Cardiac fibroblast (primary cell): ENCODE data around the gene BPIFB2.

Experiments used
- DNase-seq, 2 donors: peaks; one replicate each; pipeline versions ENCODE4 v3.0.0 to v3.0.0-alpha.2; 2010; ENCODE audit warnings: low read depth in 2 of 2
- H3K4me3 ChIP-seq, 2 donors: replicated peaks in 1 of 2; 1 replicate in 1 of 2; 2 replicates in 1 of 2; pipeline ENCODE4 v1.5.1; 2011; ENCODE audit warnings: low read depth in 2 of 2, low read length in 2 of 2, mild to moderate bottlenecking in 2 of 2, moderate library complexity in 1 of 2
- TF ChIP-seq, protein P1 (sequence below): IDR thresholded peaks from one replicate; pipeline ENCODE4 v1.5.1; 2011; ENCODE audit warnings: low read depth, mild to moderate bottlenecking, low read length, inconsistent platforms

BPIFB2 gene

DNA sequence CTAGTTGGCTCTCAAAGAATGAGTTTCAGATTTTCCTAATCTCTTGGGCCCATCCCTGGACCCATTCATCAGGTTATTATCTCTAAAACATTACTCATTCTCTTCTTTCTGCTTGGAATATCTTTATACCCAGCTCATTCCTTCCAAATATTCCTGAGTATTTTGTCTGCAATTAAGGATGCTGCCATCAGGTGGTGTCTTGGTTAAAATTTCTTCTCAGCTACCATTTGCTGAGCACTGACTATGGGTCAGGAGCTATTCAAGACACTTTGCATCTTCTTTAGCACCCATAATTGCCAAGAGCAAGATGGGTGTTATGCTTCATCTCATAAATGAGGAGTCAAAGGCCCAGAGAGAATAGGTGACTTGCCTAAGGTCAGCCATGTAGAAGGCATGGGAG is 11.7 kb upstream of the BPIFB2 start:
- DNase-seq, result no peak
- no peak overlapping the region for H3K4me3 ChIP-seq
- TF ChIP-seq, protein P1, sequence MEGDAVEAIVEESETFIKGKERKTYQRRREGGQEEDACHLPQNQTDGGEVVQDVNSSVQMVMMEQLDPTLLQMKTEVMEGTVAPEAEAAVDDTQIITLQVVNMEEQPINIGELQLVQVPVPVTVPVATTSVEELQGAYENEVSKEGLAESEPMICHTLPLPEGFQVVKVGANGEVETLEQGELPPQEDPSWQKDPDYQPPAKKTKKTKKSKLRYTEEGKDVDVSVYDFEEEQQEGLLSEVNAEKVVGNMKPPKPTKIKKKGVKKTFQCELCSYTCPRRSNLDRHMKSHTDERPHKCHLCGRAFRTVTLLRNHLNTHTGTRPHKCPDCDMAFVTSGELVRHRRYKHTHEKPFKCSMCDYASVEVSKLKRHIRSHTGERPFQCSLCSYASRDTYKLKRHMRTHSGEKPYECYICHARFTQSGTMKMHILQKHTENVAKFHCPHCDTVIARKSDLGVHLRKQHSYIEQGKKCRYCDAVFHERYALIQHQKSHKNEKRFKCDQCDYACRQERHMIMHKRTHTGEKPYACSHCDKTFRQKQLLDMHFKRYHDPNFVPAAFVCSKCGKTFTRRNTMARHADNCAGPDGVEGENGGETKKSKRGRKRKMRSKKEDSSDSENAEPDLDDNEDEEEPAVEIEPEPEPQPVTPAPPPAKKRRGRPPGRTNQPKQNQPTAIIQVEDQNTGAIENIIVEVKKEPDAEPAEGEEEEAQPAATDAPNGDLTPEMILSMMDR, result no peak

DNA sequence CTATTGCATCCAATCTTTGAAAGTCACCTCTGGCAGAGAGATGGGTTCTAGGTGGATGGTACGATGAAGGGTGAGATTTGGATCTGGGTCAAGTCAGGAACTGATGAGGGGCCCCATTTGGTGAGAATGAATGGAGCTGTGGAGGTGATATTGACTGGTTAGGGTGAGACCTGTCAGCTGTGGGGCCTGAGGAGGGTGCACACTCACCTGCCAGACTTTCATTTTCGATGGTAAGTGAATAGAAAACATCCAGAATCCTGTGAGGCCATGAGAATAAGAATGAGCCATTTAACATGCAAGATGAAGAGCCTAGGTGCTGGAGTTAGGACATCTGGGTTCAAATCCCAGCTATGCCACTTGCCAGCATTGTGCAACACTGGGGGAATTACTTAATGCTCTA is 10.1 kb upstream of the BPIFB2 start:
- no peak overlapping the region for H3K4me3 ChIP-seq
- TF ChIP-seq, protein P1, result no peak
- DNase-seq, result no peak

- peak in 1 of 2 donors; percentile 43 for DNase-seq
- TF ChIP-seq, protein P1, result no peak
Measured at GRCh38 chr20:32999603-33000250, 7.8 kb upstream of the BPIFB2 start.

GRCh38 chr20:33000802-33001466 is 6.6 kb upstream of the BPIFB2 start:
- TF ChIP-seq, protein P1, result no peak
- no peak overlapping the region for H3K4me3 ChIP-seq
- DNase-seq, result no peak

More at GRCh38 chr20:32999603-33000250, 7.8 kb upstream of the BPIFB2 start:
- H3K4me3 ChIP-seq, result no peak overlapping the region

- TF ChIP-seq, protein P1, result no peak
- no peak overlapping the region for H3K4me3 ChIP-seq
- DNase-seq, result no peak
Measured at GRCh38 chr20:33002087-33002808, 5.3 kb upstream of the BPIFB2 start.

DNA sequence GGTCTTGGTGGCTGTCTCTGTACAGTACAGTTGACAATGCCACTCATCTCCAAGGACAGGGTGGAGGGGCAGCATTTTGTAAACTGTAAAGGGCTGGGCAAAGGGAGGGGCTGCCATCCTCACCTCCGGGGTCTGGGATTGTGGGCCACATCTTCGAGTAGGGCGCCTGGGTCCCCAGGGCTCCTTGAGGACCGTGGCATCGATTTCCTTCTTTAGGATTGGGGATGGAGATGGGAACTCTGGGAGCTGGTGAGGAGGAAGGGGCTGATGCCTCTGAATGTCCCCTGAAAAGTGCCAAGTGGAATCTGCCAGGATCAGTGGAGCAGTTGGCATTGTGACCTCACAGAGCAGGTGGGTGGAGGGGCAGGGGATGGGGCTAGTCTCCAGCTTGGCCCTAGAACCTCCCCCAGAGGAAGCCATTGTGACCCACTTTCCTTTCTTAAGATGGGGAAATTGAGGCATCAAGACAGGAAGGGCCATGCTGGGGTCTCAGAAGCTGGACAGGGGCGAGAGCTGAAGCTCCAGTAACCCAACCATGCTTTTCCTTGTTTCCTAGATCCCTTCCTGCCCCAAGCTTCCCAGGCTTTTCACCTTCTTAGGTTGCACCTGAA is 3.3 kb upstream of the BPIFB2 start, which contains the start of gene SUN5:
TSS of gene SUN5 (minus strand) at position 293 of the 611 bp plus-strand sequence. CDS start at position 200, 93 bp downstream.
- no peak within 1 kb of the TSS for H3K4me3 ChIP-seq
- TF ChIP-seq, protein P1, result no peak
- no peak for DNase-seq
